ENCODE results near the gene MYO7A.

Gene MYO7A

DNA sequence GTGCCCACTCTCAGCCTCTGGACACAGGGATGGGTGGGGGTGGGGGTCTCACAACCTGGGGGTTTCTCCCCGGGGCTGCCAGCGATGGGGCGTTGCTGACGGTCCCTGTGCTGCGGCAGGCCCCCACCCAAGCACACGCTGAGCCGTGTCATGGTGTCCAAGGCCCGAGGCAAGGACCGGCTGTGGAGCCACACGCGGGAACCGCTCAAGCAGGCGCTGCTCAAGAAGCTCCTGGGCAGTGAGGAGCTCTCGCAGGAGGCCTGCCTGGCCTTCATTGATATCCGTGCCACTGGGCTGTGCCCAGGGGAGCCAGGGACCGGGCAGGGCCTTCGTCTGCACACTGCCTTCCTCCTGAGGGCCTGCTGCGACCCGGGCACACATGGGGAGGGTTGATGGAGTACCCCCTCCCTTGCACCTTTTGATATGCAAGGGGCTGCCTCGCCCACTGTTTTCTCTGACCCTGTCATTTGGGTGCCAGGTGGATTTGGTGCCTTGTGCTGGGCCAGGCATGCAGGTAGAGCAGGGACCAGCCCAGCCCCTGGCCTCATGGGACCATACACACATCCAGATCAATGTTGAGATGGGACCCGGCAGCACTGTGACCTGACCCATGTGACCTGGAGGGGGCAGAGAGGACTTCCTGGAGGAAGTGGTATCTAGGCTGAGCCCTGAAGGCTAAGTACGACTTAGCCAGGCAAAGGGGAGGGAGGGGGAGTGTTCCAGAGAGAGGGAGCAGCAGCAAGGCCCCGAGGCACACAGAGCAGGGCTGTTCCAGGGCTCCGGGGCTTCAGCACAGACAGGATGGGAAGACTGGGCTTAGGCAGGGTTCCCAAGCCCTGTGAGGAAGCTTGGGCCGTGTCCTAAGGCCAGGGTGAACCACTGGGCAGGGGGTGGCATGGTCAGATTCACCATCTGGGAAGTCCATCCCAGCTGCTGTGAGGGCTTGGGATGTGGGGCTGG, 75.2 kb downstream of the MYO7A start:
- no peak for DNase-seq

DNA sequence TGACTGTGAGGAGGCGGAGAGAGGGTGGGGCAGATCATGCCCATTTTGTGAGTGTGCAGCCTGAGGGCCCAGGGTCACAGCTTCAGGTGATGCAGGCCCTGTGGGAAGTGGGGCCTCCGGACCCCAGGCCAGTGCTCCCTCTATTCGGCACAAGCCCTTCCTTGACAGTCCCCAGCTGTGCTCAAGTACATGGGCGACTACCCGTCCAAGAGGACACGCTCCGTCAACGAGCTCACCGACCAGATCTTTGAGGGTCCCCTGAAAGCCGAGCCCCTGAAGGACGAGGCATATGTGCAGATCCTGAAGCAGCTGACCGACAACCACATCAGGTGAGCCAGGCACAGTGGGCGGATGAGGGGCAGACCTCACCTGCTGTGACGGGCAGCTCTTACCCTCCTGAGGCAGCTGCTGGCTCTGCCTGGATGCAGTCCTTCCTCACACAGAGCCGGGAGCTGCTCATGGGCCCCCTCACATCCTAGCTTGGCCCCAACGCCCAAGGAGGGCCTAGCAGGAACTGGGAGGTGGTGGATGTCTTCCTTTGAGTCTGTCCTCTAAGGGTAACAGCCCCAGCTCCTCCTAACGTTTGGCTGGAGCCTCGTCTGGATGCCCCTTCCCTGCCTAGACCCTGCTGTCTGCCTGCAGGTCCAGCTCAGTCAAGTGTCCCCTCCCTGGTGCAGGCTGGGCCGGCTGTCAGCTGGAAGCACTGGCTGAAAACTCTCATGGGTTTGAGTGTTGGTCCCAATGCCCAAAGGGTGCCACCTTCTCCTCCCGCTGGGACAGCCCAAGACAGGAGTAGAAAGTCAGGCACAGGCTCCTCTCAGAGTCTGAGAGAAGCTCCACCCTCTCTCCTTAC, 76.1 kb downstream of the MYO7A start:
- DNase-seq: no peak

DNA sequence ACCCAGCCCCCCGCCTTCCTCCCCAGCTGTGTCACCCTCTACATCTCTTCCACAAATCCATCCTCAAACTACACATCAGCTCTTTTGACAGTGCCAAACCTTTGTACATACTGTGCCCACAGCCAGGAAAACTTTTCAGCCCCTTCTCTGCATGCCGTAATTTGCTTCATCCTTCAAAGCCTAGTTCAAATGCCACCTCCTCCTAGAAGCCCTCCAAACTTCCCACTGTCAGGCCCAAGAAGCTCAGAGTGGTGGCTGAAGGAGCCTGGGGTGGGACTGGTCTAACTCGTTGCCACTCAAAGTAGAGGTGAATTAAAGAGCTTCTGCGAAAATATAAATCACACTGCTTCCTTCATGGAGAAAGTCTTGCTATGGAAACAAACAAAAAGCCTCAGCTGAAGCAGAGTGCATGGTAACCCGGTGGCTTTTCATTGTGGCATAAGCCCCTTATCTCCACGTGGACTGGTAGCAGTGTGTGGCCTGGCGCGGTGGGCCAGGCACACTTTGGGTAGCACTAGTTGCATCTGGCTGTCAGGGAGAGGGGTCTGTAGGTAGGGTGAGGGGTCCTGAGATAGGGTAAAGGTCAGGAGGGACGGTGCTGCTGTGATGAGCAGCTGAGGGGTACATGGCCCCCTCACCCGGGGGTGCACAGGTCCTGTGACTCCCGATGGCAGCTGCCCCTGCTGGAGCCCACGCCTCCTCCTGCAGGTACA, 76.9 kb downstream of the MYO7A start:
- DNase-seq: no peak

DNA sequence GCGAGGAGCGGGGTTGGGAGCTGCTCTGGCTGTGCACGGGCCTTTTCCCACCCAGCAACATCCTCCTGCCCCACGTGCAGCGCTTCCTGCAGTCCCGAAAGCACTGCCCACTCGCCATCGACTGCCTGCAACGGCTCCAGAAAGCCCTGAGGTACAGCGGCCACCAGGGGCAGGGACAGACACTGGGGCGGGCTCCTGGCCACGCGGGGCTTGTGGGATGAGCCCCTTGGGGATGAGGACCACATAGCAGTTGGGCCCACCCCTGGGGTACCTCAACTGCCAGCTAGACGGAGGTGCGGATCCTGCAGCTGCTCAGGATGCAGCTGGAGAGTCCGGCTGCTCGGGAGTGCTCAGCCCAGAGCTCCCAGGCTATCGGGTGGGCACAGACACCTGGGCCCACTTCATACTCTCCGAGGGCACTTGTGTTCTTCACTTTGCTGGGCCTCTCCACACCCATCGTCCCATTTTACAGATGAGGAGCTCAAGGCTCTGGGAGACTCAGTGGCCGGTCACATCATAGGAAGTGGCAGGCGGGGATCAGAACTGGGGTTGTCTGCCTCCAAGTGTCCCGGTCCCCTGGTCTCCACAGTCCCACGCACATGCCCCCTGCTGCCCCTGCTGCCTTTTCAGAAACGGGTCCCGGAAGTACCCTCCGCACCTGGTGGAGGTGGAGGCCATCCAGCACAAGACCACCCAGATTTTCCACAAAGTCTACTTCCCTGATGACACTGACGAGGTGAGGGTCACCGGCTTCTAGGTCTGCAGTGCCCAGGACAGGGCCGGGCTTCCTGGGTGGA, 77.6 kb downstream of the MYO7A start:
- DNase-seq: no peak

DNA sequence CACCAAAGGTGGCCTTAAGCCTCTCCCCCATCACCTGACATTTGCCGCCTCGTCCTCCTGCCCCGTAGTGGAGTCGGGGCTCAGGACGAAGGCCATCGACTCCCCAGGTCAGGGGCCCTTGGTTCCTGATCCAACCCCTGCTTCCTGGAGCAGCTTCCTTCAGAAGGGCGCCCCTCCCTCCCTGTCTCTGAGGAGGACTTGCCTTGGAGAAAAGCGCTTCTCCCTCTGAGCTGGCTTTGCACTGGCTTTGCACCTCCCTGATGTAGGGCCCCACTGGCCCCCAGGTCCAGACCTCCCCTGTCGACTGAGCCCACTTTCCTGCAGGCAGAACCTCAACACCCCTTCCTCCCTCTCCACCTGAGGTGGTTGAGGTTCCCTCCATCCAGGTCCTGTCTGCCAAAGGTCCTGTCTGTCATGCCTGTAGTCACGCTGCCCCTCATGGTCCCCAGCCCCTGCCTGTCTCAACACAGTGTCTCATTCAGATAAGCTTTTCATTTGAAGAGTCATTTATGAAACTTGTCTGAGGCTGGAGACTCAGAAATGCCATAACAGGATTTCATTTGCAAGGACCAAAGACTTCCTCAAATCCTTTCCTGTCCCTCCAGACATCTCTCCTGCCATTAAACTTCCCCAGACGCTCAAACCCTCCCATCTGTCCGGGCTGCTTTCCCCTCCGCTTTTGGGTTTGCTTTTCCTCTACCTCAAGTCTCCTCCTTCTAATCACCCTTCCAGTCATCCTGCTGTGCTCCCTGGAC, 78.4 kb downstream of the MYO7A start:
- DNase-seq: no peak

DNA sequence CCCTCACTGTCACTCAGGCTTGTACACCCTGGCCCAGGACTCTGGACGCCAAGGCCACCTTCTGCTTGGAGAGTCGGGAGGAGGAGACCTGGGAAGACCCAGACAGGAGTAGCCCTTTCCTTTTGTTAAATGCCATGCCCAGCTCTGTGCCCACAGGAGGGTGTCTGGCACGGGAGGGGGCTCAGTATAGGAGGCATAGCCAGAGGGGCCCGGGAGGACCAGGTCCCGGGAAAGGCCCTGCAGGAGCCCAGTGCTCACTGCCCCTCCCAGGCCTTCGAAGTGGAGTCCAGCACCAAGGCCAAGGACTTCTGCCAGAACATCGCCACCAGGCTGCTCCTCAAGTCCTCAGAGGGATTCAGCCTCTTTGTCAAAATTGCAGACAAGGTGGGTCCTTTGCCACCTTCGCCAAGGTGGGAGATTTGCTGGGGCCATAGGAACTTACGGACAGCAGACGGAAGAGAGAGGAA, 79.0 kb downstream of the MYO7A start:
- no peak for DNase-seq

DNA sequence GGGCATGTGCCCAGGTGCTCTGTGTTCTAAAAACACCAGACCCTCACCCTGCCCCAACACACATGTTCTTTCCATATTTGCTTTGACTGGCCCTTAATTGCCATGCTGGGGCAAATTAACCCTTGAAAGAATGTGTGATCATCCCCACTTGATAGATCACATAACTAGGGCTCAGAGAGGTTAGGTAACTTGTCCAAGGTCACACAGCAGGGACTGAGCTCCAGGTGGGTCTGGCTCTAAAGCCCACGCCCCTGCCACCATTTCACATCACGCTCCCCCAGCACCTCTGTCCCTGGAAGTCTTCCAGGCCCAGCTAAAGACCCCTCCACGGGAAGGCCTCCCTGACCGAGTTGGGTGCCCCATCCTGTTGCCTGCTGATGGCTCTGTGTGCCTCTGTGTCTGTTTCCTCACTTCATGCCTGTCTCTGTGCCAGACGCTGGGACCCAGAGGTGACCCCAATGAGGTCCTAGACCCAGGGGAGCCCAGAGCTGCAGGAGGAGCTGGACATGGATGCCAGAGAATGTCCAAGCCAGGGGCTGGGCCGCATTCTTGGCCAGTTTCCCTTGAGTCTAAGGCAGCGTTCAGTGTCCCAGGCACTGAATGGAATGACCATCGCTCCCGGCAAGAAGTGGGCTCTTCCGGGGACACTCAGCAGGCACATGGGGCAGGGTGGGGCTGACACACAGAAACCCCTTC, 79.7 kb downstream of the MYO7A start:
- no peak for DNase-seq

DNA sequence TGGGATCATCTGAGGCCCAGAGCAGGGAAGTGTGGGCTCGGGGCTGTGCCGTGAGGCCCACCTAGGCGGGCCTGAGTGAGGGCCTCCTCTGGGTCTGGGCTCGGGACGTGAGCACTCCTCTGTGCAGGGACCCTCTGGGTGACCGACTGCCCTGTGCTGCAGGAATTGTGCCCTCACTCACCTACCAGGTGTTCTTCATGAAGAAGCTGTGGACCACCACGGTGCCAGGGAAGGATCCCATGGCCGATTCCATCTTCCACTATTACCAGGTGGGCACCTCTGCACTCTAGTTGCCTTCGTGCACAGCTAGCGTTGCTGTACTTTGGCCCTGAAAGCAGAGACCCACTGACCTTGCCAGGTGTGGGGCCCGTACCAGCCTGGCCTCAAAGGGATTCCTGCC, 80.5 kb downstream of the MYO7A start:
- no peak for DNase-seq

DNA sequence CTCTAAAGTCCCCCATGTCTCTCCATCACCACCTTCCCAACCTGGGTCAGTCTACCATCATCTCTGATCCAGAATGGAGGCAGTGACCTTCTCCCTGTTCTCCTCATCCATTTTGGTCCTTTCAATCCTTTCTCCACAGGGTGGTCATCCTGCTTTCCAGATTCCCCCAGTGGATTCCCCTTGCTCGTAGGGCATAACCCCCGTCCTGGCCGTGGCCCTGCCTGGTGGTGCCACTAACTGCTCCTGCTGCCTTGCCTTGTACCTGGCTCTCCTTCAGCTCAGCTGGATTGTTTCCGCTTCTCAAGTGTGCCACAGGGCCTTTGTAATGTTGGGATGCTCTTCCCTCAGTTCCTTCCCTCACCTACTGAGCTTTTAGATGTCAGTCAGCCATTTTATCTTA, 81.6 kb downstream of the MYO7A start:
- no peak for DNase-seq

DNA sequence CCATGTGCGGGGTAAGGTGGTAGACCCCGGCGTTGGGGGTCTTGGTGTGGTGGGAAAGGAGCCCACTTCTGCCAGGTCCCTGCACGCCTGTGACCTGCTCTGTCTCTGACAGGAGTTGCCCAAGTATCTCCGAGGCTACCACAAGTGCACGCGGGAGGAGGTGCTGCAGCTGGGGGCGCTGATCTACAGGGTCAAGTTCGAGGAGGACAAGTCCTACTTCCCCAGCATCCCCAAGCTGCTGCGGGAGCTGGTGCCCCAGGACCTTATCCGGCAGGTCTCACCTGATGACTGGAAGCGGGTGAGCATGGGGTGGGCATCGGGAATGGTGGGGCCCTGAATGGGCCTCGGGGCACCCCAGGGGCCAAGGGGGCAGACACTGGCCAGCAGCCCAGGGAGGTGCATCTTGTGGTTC, 83.0 kb downstream of the MYO7A start:
- DNase-seq: no peak

DNA sequence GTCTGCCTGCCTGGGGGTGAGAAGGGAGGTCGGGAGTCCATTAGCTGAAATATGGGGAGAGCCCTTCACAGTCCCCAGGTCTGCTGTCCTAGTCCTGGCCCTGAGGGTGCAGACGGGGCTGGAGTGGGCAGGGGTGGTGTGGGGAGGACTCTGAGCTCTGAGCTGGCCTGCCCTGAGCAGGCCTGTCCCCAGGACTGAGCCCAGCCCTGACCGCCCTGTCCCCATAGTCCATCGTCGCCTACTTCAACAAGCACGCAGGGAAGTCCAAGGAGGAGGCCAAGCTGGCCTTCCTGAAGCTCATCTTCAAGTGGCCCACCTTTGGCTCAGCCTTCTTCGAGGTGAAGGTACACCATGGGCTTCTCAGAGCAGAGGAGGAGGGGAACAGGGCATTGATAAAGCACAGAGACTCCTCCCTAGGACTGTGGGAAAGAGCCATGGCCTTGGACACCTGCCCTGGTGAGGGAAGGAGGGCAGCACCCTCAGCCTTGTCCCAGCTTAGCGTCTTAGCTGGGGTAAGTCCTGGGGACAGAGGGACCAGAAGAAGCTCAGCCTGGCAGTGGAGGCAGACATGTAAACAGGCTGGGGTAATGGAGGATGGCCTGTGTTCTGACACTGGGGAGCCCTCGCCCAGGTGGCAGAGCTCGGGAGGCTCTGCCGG, 83.7 kb downstream of the MYO7A start:
- no peak for DNase-seq

DNA sequence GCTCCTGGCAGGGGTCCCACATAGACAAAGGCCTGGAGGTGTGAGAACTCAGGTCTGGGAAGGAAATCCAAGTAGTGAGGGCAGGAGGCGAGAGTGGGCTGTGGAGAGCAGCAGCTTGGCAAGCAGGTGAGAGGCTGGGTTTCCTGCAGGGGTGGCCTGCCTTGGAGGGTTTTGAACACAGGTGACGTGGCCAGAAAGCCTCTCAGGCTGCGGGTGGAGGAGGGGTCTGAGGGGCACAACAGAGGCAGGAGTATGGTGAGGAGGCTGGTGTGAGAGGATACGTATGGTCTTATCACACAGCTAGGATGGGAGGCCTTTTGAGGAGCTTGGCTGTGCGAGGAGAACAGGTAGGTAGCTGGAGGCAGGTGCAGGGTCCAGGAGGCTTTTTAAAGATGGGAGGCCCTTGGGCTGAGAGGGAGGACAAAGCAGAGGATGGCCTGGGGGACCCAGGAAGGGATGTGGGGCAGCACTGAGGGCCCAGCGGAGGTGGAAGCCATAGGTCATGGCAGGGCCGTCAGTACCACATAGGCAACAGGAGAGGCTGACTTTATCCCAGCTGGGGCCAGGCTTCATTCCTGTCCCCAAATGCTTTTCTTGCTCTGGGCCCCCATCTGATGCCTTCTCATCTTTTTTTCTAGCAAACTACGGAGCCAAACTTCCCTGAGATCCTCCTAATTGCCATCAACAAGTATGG, 84.4 kb downstream of the MYO7A start:
- no peak for DNase-seq

DNA sequence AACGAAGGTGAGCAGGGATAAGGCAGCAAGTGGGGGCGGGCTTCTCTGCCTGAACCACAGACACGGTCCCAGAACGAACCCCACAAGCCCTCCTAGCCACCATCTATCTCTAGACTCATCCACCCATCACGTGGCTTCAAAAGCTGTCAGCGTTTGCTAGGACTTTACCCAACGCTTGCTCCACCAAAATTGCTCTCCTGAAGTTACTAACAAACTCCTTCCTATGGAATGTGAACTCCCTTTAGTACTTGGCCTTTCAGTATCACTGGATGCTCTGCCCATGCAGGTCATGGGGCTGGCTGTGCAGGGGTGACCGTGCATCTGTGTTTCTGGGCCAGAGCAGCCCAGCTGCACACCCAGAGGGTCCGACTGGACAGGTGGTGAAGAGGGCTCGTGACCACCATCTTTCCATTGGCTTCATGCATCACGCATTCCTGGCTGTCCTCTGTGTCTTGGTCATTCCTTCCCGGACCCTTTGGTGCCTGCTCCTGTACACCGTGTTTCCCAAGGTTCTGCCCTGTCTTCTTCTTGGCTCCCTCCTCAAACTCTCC, 85.1 kb downstream of the MYO7A start:
- no peak for DNase-seq

DNA sequence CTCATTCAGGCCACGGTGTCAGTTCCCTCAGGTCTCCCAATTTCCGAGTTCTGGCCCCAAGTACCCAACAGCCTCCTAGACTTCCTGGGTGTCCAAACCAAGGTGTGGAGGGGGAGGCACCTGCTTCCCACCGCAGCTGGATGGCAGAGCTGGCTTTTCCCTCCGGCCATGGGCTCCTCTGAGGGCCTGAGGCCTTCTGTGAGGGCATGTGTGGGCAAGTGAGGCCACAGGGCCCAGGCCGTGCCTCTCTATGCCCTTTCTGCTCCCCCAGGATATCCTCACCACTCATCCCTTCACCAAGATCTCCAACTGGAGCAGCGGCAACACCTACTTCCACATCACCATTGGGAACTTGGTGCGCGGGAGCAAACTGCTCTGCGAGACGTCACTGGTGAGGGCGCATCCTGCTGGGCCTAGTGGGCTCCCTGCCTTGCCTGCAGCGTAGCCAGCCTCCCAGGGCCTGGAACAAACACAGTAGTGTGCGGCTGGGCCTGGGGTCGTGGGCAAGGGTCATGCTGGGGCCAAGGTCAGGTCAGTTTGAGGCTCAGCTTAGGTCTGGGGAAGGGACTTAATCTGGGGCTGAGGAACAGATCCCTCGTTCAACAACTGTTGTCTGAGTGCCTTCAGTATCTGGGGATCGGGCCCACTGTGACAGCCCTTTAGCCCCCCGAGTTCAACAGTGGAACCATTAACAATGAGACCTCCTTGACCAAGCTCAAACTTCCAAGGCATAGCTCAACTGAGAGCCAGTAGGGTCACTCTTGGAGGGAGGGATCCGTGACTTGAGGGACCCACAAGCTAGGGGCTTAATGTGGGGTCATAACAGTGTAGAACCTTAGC, 85.8 kb downstream of the MYO7A start:
- DNase-seq: no peak

DNA sequence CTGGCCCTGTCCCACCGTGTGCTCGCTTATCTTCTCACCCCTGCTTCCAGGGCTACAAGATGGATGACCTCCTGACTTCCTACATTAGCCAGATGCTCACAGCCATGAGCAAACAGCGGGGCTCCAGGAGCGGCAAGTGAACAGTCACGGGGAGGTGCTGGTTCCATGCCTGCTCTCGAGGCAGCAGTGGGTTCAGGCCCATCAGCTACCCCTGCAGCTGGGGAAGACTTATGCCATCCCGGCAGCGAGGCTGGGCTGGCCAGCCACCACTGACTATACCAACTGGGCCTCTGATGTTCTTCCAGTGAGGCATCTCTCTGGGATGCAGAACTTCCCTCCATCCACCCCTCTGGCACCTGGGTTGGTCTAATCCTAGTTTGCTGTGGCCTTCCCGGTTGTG, 86.5 kb downstream of the MYO7A start:
- DNase-seq: no peak

DNA sequence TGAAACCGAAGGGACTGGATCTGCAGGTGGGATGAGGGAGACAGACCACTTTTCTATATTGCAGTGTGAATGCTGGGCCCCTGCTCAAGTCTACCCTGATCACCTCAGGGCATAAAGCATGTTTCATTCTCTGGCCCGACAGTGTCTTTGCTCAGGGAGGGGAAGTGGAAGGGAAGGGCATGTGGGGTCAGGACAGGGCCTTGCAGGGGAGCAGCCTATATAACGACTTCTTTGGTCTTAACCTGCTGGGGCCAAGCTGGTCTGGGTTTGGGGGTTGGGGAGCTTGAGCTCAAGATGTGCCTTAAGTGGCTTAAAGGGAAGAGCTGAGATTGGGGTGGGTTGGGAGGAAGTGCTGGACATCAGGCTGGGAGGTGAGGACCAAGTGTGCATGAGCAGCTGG, 87.1 kb downstream of the MYO7A start:
- DNase-seq: no peak

DNA sequence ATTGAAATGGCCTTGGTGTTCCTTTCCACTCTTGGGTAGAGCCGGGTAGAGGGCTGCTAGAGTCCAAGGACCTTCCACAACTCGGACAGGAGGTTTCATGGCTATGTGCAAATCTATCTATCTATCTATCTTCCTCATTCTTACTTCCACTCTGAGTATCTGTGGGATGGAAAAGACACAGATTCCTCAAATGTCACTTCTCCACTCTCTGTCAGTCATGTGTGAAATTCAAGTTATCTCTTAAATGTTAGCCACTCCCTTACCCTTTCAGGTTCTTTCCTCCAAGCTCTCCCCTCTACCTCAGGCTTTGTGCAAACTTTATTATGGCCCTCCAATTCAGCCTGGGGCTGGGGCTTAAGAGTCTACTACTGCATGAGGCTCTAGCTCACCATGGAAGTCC, 89.1 kb downstream of the MYO7A start:
- DNase-seq: no peak

DNA sequence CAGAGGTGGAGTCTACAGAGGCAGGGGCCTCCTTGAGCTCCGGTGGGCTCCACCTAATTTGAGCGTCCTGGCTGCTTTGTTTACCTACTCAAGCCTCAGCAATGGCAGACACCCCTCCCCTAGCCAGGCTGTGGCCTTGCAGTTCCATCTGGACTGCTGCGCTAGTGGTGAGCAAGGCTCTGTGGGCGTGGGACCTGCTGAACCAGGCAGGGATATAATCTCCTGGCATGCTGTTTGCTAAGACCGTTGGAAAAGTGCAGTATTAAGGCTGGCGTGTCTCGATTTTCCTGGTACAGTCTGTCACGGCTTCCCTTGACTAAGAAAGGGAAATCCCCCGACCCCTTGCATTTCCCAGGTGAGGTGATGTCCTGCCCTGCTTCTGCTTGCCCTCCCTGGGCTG, 95.8 kb downstream of the MYO7A start:
- no peak for DNase-seq
